Loucy (cell line): ENCODE data around the gene IL18.

Experiments used
- EZH2phosphoT487 ChIP-seq: fragments of 200-600 bp; IDR thresholded peaks from 2 replicates; pipeline ENCODE4 v1.6.1; 2018; ENCODE audit warnings: antibody characterized with exemption, mild to moderate bottlenecking, moderate library complexity, borderline replicate concordance
- TF ChIP-seq, protein P1 (sequence below): fragments of 200-600 bp; sonication (generic); conservative IDR thresholded peaks from 2 replicates; pipeline ENCODE4 v1.5.1; 2014; ENCODE audit warnings: mild to moderate bottlenecking, antibody characterized with exemption, low read length

- TF ChIP-seq, protein P1, sequence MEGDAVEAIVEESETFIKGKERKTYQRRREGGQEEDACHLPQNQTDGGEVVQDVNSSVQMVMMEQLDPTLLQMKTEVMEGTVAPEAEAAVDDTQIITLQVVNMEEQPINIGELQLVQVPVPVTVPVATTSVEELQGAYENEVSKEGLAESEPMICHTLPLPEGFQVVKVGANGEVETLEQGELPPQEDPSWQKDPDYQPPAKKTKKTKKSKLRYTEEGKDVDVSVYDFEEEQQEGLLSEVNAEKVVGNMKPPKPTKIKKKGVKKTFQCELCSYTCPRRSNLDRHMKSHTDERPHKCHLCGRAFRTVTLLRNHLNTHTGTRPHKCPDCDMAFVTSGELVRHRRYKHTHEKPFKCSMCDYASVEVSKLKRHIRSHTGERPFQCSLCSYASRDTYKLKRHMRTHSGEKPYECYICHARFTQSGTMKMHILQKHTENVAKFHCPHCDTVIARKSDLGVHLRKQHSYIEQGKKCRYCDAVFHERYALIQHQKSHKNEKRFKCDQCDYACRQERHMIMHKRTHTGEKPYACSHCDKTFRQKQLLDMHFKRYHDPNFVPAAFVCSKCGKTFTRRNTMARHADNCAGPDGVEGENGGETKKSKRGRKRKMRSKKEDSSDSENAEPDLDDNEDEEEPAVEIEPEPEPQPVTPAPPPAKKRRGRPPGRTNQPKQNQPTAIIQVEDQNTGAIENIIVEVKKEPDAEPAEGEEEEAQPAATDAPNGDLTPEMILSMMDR, result no peak
- no peak for TF ChIP-seq EZH2phosphoT487
These were observed 22.0 kb upstream of the IL18 start for GRCh38 chr11:112185883-112186282.
